H9 (cell line): ENCODE measurements around the gene OMG. TPM values are rescaled to one million over a fixed set of nuclear protein-coding genes. Genes with fewer than 3 reads are reported as not detected.

Source experiments
- DNase-seq: peaks from one replicate; pipeline ENCODE4 v3.0.0-alpha.2; 2017
- H2AFZ ChIP-seq: one replicate; pipeline ENCODE4 v1.6.1; 2013; ENCODE audit warnings: mild to moderate bottlenecking, low read length, control low read depth, moderate library complexity
- H2AK5ac ChIP-seq: 2 replicates; pipeline ENCODE4 v1.6.1; 2013; ENCODE audit warnings: low read length, control low read depth, mixed read lengths; ENCODE audit not compliant: insufficient read length
- H2BK120ac ChIP-seq: one replicate; pipeline ENCODE4 v1.6.1; 2013; ENCODE audit warnings: low read depth, mild to moderate bottlenecking, low read length, control low read depth, inconsistent platforms; ENCODE audit not compliant: poor library complexity, severe bottlenecking
- H2BK12ac ChIP-seq: 2 replicates; pipeline ENCODE4 v1.6.1; 2013; ENCODE audit warnings: low read length, control low read depth, mixed read lengths, low read depth; ENCODE audit not compliant: insufficient read length
- H2BK15ac ChIP-seq: 2 replicates; pipeline ENCODE4 v1.6.1; 2013; ENCODE audit warnings: low read depth, low read length, control low read depth
- H2BK20ac ChIP-seq: one replicate; pipeline ENCODE4 v1.6.1; 2013; ENCODE audit warnings: low read depth, mild to moderate bottlenecking, low read length, control low read depth, inconsistent platforms; ENCODE audit not compliant: poor library complexity, severe bottlenecking
- H2BK5ac ChIP-seq: 2 replicates; pipeline ENCODE4 v1.6.1; 2013; ENCODE audit warnings: low read length, control low read depth, mixed read lengths; ENCODE audit not compliant: insufficient read length
- H3K14ac ChIP-seq: 2 replicates; pipeline ENCODE4 v1.6.1; 2013; ENCODE audit warnings: low read length, control low read depth; ENCODE audit not compliant: insufficient read depth
- H3K18ac ChIP-seq: 2 replicates; pipeline ENCODE4 v1.6.1; 2013; ENCODE audit warnings: low read depth, mild to moderate bottlenecking, mixed read lengths, low read length, control low read depth; ENCODE audit not compliant: insufficient read length
- H3K23ac ChIP-seq: 2 replicates; pipeline ENCODE4 v1.6.1; 2013; ENCODE audit warnings: low read length, control low read depth, mixed read lengths, low read depth; ENCODE audit not compliant: insufficient read length
- H3K23me2 ChIP-seq: 2 replicates; pipeline ENCODE4 v1.6.1; 2013; ENCODE audit warnings: low read depth, mild to moderate bottlenecking, mixed read lengths, low read length, control low read depth; ENCODE audit not compliant: insufficient read length, poor library complexity, severe bottlenecking
- H3K27ac ChIP-seq: 2 replicates; pipeline ENCODE4 v1.5.1; 2013; ENCODE audit warnings: low read length, control low read depth, mixed read lengths, low read depth; ENCODE audit not compliant: insufficient read length
- H3K27me3 ChIP-seq: 2 replicates; pipeline ENCODE4 v1.6.1; 2013; ENCODE audit warnings: low read length, control low read depth, inconsistent platforms; ENCODE audit not compliant: insufficient read depth
- H3K4ac ChIP-seq: 2 replicates; pipeline ENCODE4 v1.6.1; 2013; ENCODE audit warnings: low read depth, mild to moderate bottlenecking, control low read depth, inconsistent platforms, low read length, moderate library complexity
- H3K4me1 ChIP-seq: 2 replicates; pipeline ENCODE4 v1.6.1; 2013; ENCODE audit warnings: low read length, control low read depth, inconsistent platforms; ENCODE audit not compliant: insufficient read depth
- H3K4me2 ChIP-seq: 2 replicates; pipeline ENCODE4 v1.6.1; 2013; ENCODE audit warnings: low read length, control low read depth, mixed read lengths; ENCODE audit not compliant: insufficient read length, insufficient read depth
- H3K56ac ChIP-seq: 2 replicates; pipeline ENCODE4 v1.6.1; 2013; ENCODE audit warnings: low read depth, mild to moderate bottlenecking, mixed read lengths, low read length, control low read depth; ENCODE audit not compliant: insufficient read length
- H3K79me1 ChIP-seq: 2 replicates; pipeline ENCODE4 v1.6.1; 2013; ENCODE audit warnings: low read depth, mild to moderate bottlenecking, moderate library complexity, low read length, control low read depth, inconsistent platforms; ENCODE audit not compliant: insufficient read depth, poor library complexity, severe bottlenecking
- H3K79me2 ChIP-seq: 2 replicates; pipeline ENCODE4 v1.6.1; 2013; ENCODE audit warnings: low read length, control low read depth, inconsistent platforms; ENCODE audit not compliant: insufficient read depth
- H3K9ac ChIP-seq: 2 replicates; pipeline ENCODE4 v1.6.1; 2013; ENCODE audit warnings: low read length, control low read depth, mixed read lengths; ENCODE audit not compliant: insufficient read length; ENCODE audit errors: extremely low read depth
- H3K9me3 ChIP-seq: one replicate; pipeline ENCODE4 v1.6.1; 2013; ENCODE audit warnings: low read depth, low read length, inconsistent platforms; ENCODE audit not compliant: control insufficient read depth
- H3T11ph ChIP-seq: one replicate; pipeline ENCODE4 v1.6.1; 2013; ENCODE audit warnings: mild to moderate bottlenecking, low read length, control low read depth, inconsistent platforms
- H4K20me1 ChIP-seq: one replicate; pipeline ENCODE4 v1.6.1; 2013; ENCODE audit not compliant: control insufficient read depth, insufficient read length, insufficient read depth
- H4K5ac ChIP-seq: 2 replicates; pipeline ENCODE4 v1.6.1; 2013; ENCODE audit warnings: low read depth, mild to moderate bottlenecking, mixed read lengths, low read length, control low read depth; ENCODE audit not compliant: insufficient read length
- H4K8ac ChIP-seq: replicated peaks from 2 replicates; pipeline ENCODE4 v1.6.1; 2013; ENCODE audit warnings: low read length, control low read depth, mixed read lengths, low read depth; ENCODE audit not compliant: insufficient read length
- H4K91ac ChIP-seq: 2 replicates; pipeline ENCODE4 v1.6.1; 2013; ENCODE audit warnings: low read depth, mild to moderate bottlenecking, moderate library complexity, mixed read lengths, low read length, control low read depth; ENCODE audit not compliant: insufficient read length
- H3K27ac Mint-ChIP-seq, 3 experiments: 2 replicates in 2 of 3; 3 replicates in 1 of 3; pipeline ENCODE4 v1.8.0; 2020 to 2021; ENCODE audit warnings: mixed read lengths in 3 of 3, mild to moderate bottlenecking in 1 of 3, moderate library complexity in 1 of 3
- H3K27me3 Mint-ChIP-seq: 2 replicates; pipeline ENCODE4 v1.8.0; 2021; ENCODE audit warnings: low read depth, mild to moderate bottlenecking, moderate library complexity, mixed read lengths
- H3K36me3 Mint-ChIP-seq, 3 experiments: 2 replicates in 2 of 3; 3 replicates in 1 of 3; pipeline ENCODE4 v1.8.0; 2020 to 2021; ENCODE audit warnings: low read depth in 3 of 3, mixed read lengths in 3 of 3; ENCODE audit not compliant: insufficient read depth in 1 of 3
- H3K4me1 Mint-ChIP-seq, 2 experiments: 2 replicates each; pipeline ENCODE4 v1.8.0; 2020; ENCODE audit warnings: mixed read lengths in 2 of 2
- H3K4me3 Mint-ChIP-seq, 2 experiments: 2 replicates in 1 of 2; 3 replicates in 1 of 2; pipeline ENCODE4 v1.8.0; 2020 to 2021; ENCODE audit warnings: mild to moderate bottlenecking in 2 of 2, mixed read lengths in 2 of 2, moderate library complexity in 1 of 2
- H3K9me3 Mint-ChIP-seq, 2 experiments: 2 replicates in 1 of 2; 3 replicates in 1 of 2; pipeline ENCODE4 v1.8.0; 2020; ENCODE audit warnings: mild to moderate bottlenecking in 2 of 2, mixed read lengths in 2 of 2, moderate library complexity in 1 of 2
- WGBS: extraction: QIAGEN DNeasy Blood & Tissue Kit; methylation state at CpG from one replicate; pipeline ENCODE4 v1.1.7; 2013; ENCODE audit warnings: missing lambda C conversion rate, low lambda C conversion rate, mixed read lengths; ENCODE audit not compliant: insufficient read length; ENCODE audit errors: extremely low coverage; 5-methylcytosine and 5-hydroxymethylcytosine counted together
- total RNA-seq: library from RNA; stranded (reverse); gene quantifications from 2 replicates; pipeline ENCODE4 v1.2.1, GENCODE V29; 2021
- TF ChIP-seq, protein P1 (sequence below): fragments of 200-600 bp; sonication (generic); conservative IDR thresholded peaks from 3 replicates; pipeline ENCODE4 v1.8.0; 2021; ENCODE audit warnings: antibody characterized with exemption, mild to moderate bottlenecking

Gene OMG
- total RNA-seq, 1 experiment from 2014 or later: not detected

- H3K27ac Mint-ChIP-seq: no peak overlapping the region
Measured at GRCh38 chr17:31275116-31275515, 21.9 kb downstream of the OMG start.

More at GRCh38 chr17:31275116-31275515, 21.9 kb downstream of the OMG start:
- H3K4me1 Mint-ChIP-seq: peaks cover 7 to 10% of the 10 kb centered on the region in 2 experiments
- Histone ChIP-seq H4K91ac (no peak overlapping the region), H3K27ac (no peak overlapping the region), H3K9ac (no peak overlapping the region), H2BK12ac (no peak overlapping the region), H4K20me1 (no peaks in the 10 kb centered on the region), H4K5ac (no peak overlapping the region), H3K18ac (no peak overlapping the region), H3K79me2 (no peaks in the 10 kb centered on the region), H2AFZ (no peak overlapping the region), H3K4me1 (no peaks in the 10 kb centered on the region; the same call in 1 of the 2 replicates), H2AK5ac (no peak overlapping the region), H4K8ac (no peak overlapping the region), H3K14ac (no peak overlapping the region), H3K56ac (no peak overlapping the region), H2BK20ac (no peak overlapping the region), H3K4ac (no peak overlapping the region), H3K27me3 (no peaks in the 10 kb centered on the region), H3K79me1 (no peaks in the 10 kb centered on the region), H3K23me2 (no peaks in the 10 kb centered on the region), H3K9me3 (no peaks in the 10 kb centered on the region), H3K23ac (no peak overlapping the region), H3T11ph (no peak overlapping the region), H2BK120ac (no peak overlapping the region), H3K4me2 (no peak overlapping the region), H2BK5ac (no peak overlapping the region), H2BK15ac (no peak overlapping the region)
- no peaks in the 10 kb centered on the region for H3K27me3 Mint-ChIP-seq
- H3K36me3 Mint-ChIP-seq: peaks cover 0 to 21% (median 11%) of the 10 kb centered on the region in 3 experiments; a peak in 3 of 7 replicates
- TF ChIP-seq, protein P1, sequence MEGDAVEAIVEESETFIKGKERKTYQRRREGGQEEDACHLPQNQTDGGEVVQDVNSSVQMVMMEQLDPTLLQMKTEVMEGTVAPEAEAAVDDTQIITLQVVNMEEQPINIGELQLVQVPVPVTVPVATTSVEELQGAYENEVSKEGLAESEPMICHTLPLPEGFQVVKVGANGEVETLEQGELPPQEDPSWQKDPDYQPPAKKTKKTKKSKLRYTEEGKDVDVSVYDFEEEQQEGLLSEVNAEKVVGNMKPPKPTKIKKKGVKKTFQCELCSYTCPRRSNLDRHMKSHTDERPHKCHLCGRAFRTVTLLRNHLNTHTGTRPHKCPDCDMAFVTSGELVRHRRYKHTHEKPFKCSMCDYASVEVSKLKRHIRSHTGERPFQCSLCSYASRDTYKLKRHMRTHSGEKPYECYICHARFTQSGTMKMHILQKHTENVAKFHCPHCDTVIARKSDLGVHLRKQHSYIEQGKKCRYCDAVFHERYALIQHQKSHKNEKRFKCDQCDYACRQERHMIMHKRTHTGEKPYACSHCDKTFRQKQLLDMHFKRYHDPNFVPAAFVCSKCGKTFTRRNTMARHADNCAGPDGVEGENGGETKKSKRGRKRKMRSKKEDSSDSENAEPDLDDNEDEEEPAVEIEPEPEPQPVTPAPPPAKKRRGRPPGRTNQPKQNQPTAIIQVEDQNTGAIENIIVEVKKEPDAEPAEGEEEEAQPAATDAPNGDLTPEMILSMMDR: no peak
- no peaks in the 10 kb centered on the region for H3K9me3 Mint-ChIP-seq
- no CpG with 5 or more reads among the region's 1 CpG for WGBS
- no peak overlapping the region for H3K4me3 Mint-ChIP-seq
- no peak for DNase-seq
